HEK293 (cell line): ENCODE measurements around the gene SH3RF3.

Experiments
- CTCF ChIA-PET: fragments of 350-600 bp; formaldehyde crosslinking; extraction: SDS; loops from one replicate; lab custom pipeline; 2021; ENCODE audit warnings: antibody characterized with exemption; lab: Yijun Ruan, JAX
- POLR2A ChIA-PET: fragments of 300-600 bp; formaldehyde crosslinking; extraction: SDS; loops from one replicate; lab custom pipeline; 2020; ENCODE audit warnings: antibody characterized with exemption, inconsistent platforms; lab: Yijun Ruan, JAX
- H3K27ac ChIP-seq: fragments of 200-500 bp; sonication (Bioruptor generic); 2 replicates; pipeline ENCODE4 v1.5.1; 2014; ENCODE audit warnings: low read depth, low read length, control low read depth, inconsistent platforms; ENCODE audit errors: extremely low read depth
- H3K36me3 ChIP-seq, 2 experiments: fragments of 200-500 bp in 1 of 2; sonication (Bioruptor generic) in 1 of 2; 1 replicate in 1 of 2; 2 replicates in 1 of 2; pipeline ENCODE4 v1.5.1; 2014 to 2017; ENCODE audit warnings: inconsistent platforms in 2 of 2, low read length in 2 of 2; ENCODE audit not compliant: control insufficient read depth in 2 of 2, insufficient read depth in 1 of 2
- H3K4me1 ChIP-seq: fragments of 200-500 bp; sonication (Bioruptor generic); 2 replicates; pipeline ENCODE4 v1.5.1; 2014; ENCODE audit warnings: mild to moderate bottlenecking, low read length, inconsistent platforms; ENCODE audit not compliant: control insufficient read depth, insufficient read depth
- H3K4me3 ChIP-seq: 2 replicates; pipeline ENCODE4 v1.5.1; 2011; ENCODE audit warnings: low read depth, mild to moderate bottlenecking, control low read depth, low read length, moderate library complexity
- H3K9me3 ChIP-seq: fragments of 200-500 bp; sonication (Bioruptor generic); 2 replicates; pipeline ENCODE4 v1.5.1; 2014; ENCODE audit warnings: low read depth, low read length, inconsistent platforms; ENCODE audit not compliant: control insufficient read depth, insufficient read depth
- PRDM6 ChIP-seq: fragments of 450-650 bp; formaldehyde crosslinking; IDR thresholded peaks from 2 replicates; pipeline ENCODE4 v1.5.1; 2017; ENCODE audit warnings: missing biosample characterization, missing genetic modification characterization
- YY2 ChIP-seq: fragments of 450-650 bp; formaldehyde crosslinking; IDR thresholded peaks from 2 replicates; pipeline ENCODE4 v1.5.1; 2016; ENCODE audit warnings: missing biosample characterization, missing genetic modification characterization
- ZBTB44 ChIP-seq: fragments of 450-650 bp; IDR thresholded peaks from 2 replicates; pipeline ENCODE4 v1.5.1; 2018; ENCODE audit warnings: missing biosample characterization, mild to moderate bottlenecking, missing genetic modification characterization
- ZBTB8A ChIP-seq: fragments of 450-650 bp; formaldehyde crosslinking; IDR thresholded peaks from 2 replicates; pipeline ENCODE4 v1.5.1; 2016; ENCODE audit warnings: missing biosample characterization, missing genetic modification characterization
- ZNF132 ChIP-seq: fragments of 450-650 bp; formaldehyde crosslinking; IDR thresholded peaks from 2 replicates; pipeline ENCODE4 v1.5.1; 2017; ENCODE audit warnings: missing biosample characterization, missing genetic modification characterization, borderline replicate concordance
- ZNF155 ChIP-seq: fragments of 450-650 bp; formaldehyde crosslinking; IDR thresholded peaks from 2 replicates; pipeline ENCODE4 v1.5.1; 2016; ENCODE audit warnings: missing biosample characterization, missing genetic modification characterization
- ZNF157 ChIP-seq: fragments of 450-650 bp; formaldehyde crosslinking; IDR thresholded peaks from 2 replicates; pipeline ENCODE4 v1.5.1; 2016; ENCODE audit warnings: missing biosample characterization, missing genetic modification characterization
- ZNF221 ChIP-seq: fragments of 450-650 bp; formaldehyde crosslinking; IDR thresholded peaks from 2 replicates; pipeline ENCODE4 v1.5.1; 2017; ENCODE audit warnings: missing biosample characterization, missing genetic modification characterization, borderline replicate concordance
- ZNF266 ChIP-seq: fragments of 450-650 bp; formaldehyde crosslinking; IDR thresholded peaks from 2 replicates; pipeline ENCODE4 v1.5.1; 2016; ENCODE audit warnings: missing biosample characterization, missing genetic modification characterization, low read depth
- ZNF292 ChIP-seq: fragments of 450-650 bp; formaldehyde crosslinking; IDR thresholded peaks from 2 replicates; pipeline ENCODE4 v1.5.1; 2016; ENCODE audit warnings: low read depth, missing biosample characterization, missing genetic modification characterization, borderline replicate concordance
- ZNF341 ChIP-seq: fragments of 450-650 bp; formaldehyde crosslinking; IDR thresholded peaks from 2 replicates; pipeline ENCODE4; 2016; ENCODE audit warnings: low read depth, missing biosample characterization, missing genetic modification characterization
- ZNF37A ChIP-seq: fragments of 450-650 bp; IDR thresholded peaks from 2 replicates; pipeline ENCODE4 v1.5.1; 2018; ENCODE audit warnings: missing biosample characterization, missing genetic modification characterization
- ZNF394 ChIP-seq: fragments of 450-650 bp; formaldehyde crosslinking; IDR thresholded peaks from 2 replicates; pipeline ENCODE4 v1.5.1; 2016; ENCODE audit warnings: missing biosample characterization, missing genetic modification characterization, mild to moderate bottlenecking, moderate library complexity, borderline replicate concordance
- ZNF404 ChIP-seq: fragments of 450-650 bp; formaldehyde crosslinking; IDR thresholded peaks from 2 replicates; pipeline ENCODE4 v1.5.1; 2017; ENCODE audit warnings: missing biosample characterization, missing genetic modification characterization
- ZNF449 ChIP-seq: fragments of 450-650 bp; formaldehyde crosslinking; IDR thresholded peaks from 2 replicates; pipeline ENCODE4 v1.5.1; 2017; ENCODE audit warnings: missing biosample characterization, mild to moderate bottlenecking, missing genetic modification characterization, moderate library complexity
- ZNF473 ChIP-seq: fragments of 450-650 bp; formaldehyde crosslinking; IDR thresholded peaks from 2 replicates; pipeline ENCODE4 v1.5.1; 2017; ENCODE audit warnings: missing biosample characterization, missing genetic modification characterization
- ZNF521 ChIP-seq: fragments of 450-650 bp; formaldehyde crosslinking; IDR thresholded peaks from 2 replicates; pipeline ENCODE4 v1.5.1; 2017; ENCODE audit warnings: missing biosample characterization, mild to moderate bottlenecking, missing genetic modification characterization
- ZNF654 ChIP-seq: fragments of 450-650 bp; formaldehyde crosslinking; IDR thresholded peaks from 2 replicates; pipeline ENCODE4 v1.5.1; 2016; ENCODE audit warnings: low read depth, missing biosample characterization, missing genetic modification characterization
- ZNF776 ChIP-seq: fragments of 450-650 bp; formaldehyde crosslinking; IDR thresholded peaks from 2 replicates; pipeline ENCODE4 v1.5.0; 2017; ENCODE audit warnings: missing biosample characterization, missing genetic modification characterization, borderline replicate concordance
- ZNF830 ChIP-seq: fragments of 450-650 bp; IDR thresholded peaks from 2 replicates; pipeline ENCODE4 v1.5.0; 2018; ENCODE audit warnings: missing biosample characterization, missing genetic modification characterization, low read depth, mild to moderate bottlenecking, moderate library complexity
- ZSCAN23 ChIP-seq: fragments of 450-650 bp; formaldehyde crosslinking; IDR thresholded peaks from 2 replicates; pipeline ENCODE4 v1.5.1; 2016; ENCODE audit warnings: missing biosample characterization, missing genetic modification characterization
- ZSCAN5A ChIP-seq: fragments of 450-650 bp; formaldehyde crosslinking; IDR thresholded peaks from 2 replicates; pipeline ENCODE4 v1.5.1; 2016; ENCODE audit warnings: missing biosample characterization, missing genetic modification characterization

The SH3RF3 gene

GRCh38 chr2:109471658-109472057 is 342.7 kb downstream of the SH3RF3 start:
- Histone ChIP-seq H3K9me3 (no peaks in the 10 kb centered on the region), H3K36me3 (peaks cover 0 to 5% of the 10 kb centered on the region in 2 experiments; a peak in 1 of 3 replicates), H3K4me1 (no peaks in the 10 kb centered on the region), H3K4me3 (no peak overlapping the region), H3K27ac (no peak overlapping the region)
- POLR2A ChIA-PET, result no interaction called here
- CTCF ChIA-PET, result no interaction called here
- TF ChIP-seq ZNF221 (tag by site-specific recombination) (no peak), YY2 (tag by site-specific recombination) (no peak), ZNF341 (tag by site-specific recombination) (no peak), ZNF521 (tag by site-specific recombination) (no peak), ZBTB8A (tag by site-specific recombination) (no peak), ZNF157 (no peak), ZNF404 (tag by site-specific recombination) (no peak), ZNF830 (tag by site-specific recombination) (no peak), ZNF132 (tag by site-specific recombination) (no peak), ZNF776 (tag by site-specific recombination) (no peak), ZNF654 (no peak)

- CTCF ChIA-PET, result no interaction called here
- POLR2A ChIA-PET, result no interaction called here
- no peaks in the 10 kb centered on the region for H3K9me3 ChIP-seq
- no peak overlapping the region for H3K27ac ChIP-seq
- H3K4me1 ChIP-seq, result no peaks in the 10 kb centered on the region
- peaks cover 0 to 5% of the 10 kb centered on the region in 2 experiments; a peak in 1 of 3 replicates for H3K36me3 ChIP-seq
- H3K4me3 ChIP-seq, result no peak overlapping the region
- TF ChIP-seq ZNF449 (tag by site-specific recombination), result peak; percentile 64; the same call in 1 of the 2 replicates
- no peak for TF ChIP-seq ZNF155 (tag by site-specific recombination)
Measured at GRCh38 chr2:109472331-109472959, 343.4 kb downstream of the SH3RF3 start.

- no peak overlapping the region for H3K27ac ChIP-seq
- peaks cover 0 to 2% of the 10 kb centered on the region in 2 experiments; a peak in 1 of 3 replicates for H3K36me3 ChIP-seq
- no peaks in the 10 kb centered on the region for H3K9me3 ChIP-seq
- H3K4me1 ChIP-seq, result no peaks in the 10 kb centered on the region
- no peak overlapping the region for H3K4me3 ChIP-seq
- ChIA-PET CTCF (no interaction called here), POLR2A (no interaction called here)
- no peak for TF ChIP-seq ZNF266 (tag by site-specific recombination)
- TF ChIP-seq ZNF394 (tag by site-specific recombination), result no peak
- no peak for TF ChIP-seq ZSCAN23
Measured at GRCh38 chr2:109472974-109473373, 344.0 kb downstream of the SH3RF3 start.

- Histone ChIP-seq H3K36me3 (no peaks in the 10 kb centered on the region), H3K27ac (no peak overlapping the region), H3K9me3 (no peaks in the 10 kb centered on the region), H3K4me3 (no peak overlapping the region), H3K4me1 (no peaks in the 10 kb centered on the region)
- POLR2A ChIA-PET, result no interaction called here
- CTCF ChIA-PET, result no interaction called here
- no peak for TF ChIP-seq ZSCAN5A (tag by site-specific recombination)
- TF ChIP-seq ZBTB44 (tag by site-specific recombination), result no peak
- TF ChIP-seq ZNF292, result no peak
- TF ChIP-seq ZNF473 (tag by site-specific recombination), result no peak
- TF ChIP-seq PRDM6, result no peak
- TF ChIP-seq ZNF37A (tag by site-specific recombination), result no peak
Measured at GRCh38 chr2:109473616-109474318, 344.8 kb downstream of the SH3RF3 start.
